RWPE2 (cell line): ENCODE measurements around the gene DYNC1LI2.

Experiments used
- ATAC-seq: fragments of 200-7000 bp; cut with Tn5 transposase; 3 replicates; pipeline ENCODE4 v1.9.1; 2021; ENCODE audit warnings: low read depth
- DNase-seq: peaks from one replicate; pipeline ENCODE4 v3.0.0-alpha.2; 2020; ENCODE audit warnings: low spot score
- H3K27ac ChIP-seq: fragments of 450-650 bp; 2 replicates; pipeline ENCODE4 v1.5.1; 2017; ENCODE audit warnings: mild to moderate bottlenecking; ENCODE audit not compliant: poor library complexity, severe bottlenecking
- H3K27me3 ChIP-seq: fragments of 250-450 bp; sonication (Bioruptor Pico); 2 replicates; pipeline ENCODE4 v1.5.1; 2021; ENCODE audit warnings: mild to moderate bottlenecking, moderate library complexity; ENCODE audit not compliant: insufficient read depth, poor library complexity, severe bottlenecking
- H3K36me3 ChIP-seq: fragments of 250-450 bp; sonication (Bioruptor Pico); 2 replicates; pipeline ENCODE4 v1.5.1; 2020; ENCODE audit warnings: low read depth, mild to moderate bottlenecking, moderate library complexity
- H3K4me1 ChIP-seq: fragments of 250-450 bp; sonication (Bioruptor Pico); 2 replicates; pipeline ENCODE4 v1.5.1; 2021; ENCODE audit warnings: mild to moderate bottlenecking, moderate library complexity; ENCODE audit not compliant: insufficient read depth, poor library complexity, severe bottlenecking
- H3K4me3 ChIP-seq: fragments of 250-450 bp; sonication (Bioruptor Pico); 2 replicates; pipeline ENCODE4 v1.5.1; 2021; ENCODE audit warnings: mild to moderate bottlenecking, moderate library complexity; ENCODE audit not compliant: severe bottlenecking
- H3K9me3 ChIP-seq: fragments of 250-450 bp; sonication (Bioruptor Pico); 2 replicates; pipeline ENCODE4 v1.5.1; 2021; ENCODE audit warnings: mild to moderate bottlenecking, moderate library complexity; ENCODE audit not compliant: severe bottlenecking
- CTCF ChIP-seq: fragments of 450-650 bp; IDR thresholded peaks from one replicate; pipeline ENCODE4 v1.5.1; 2017; ENCODE audit warnings: mild to moderate bottlenecking, moderate library complexity; ENCODE audit not compliant: poor library complexity, severe bottlenecking

The DYNC1LI2 gene

GRCh38 chr16:66751053-66751302, 431 bp downstream of the DYNC1LI2 start:
- Histone ChIP-seq H3K36me3 (peaks cover 41% of the 10 kb centered on the region), H3K27me3 (no peaks in the 10 kb centered on the region), H3K4me1 (peaks cover 15% of the 10 kb centered on the region), H3K4me3 (peak overlapping the region; percentile 99), H3K9me3 (no peaks in the 10 kb centered on the region), H3K27ac (peak overlapping the region; percentile 59)
- DNase-seq (no peak), ATAC-seq (peak; percentile 35)
- TF ChIP-seq CTCF, result no peak

GRCh38 chr16:66750279-66751052, 943 bp downstream of the DYNC1LI2 start:
- no peak for TF ChIP-seq CTCF
- peak; percentile 35; the same call in 2 of the 3 replicates for ATAC-seq

GRCh38 chr16:66746682-66747081, 4.7 kb downstream of the DYNC1LI2 start:
- Histone ChIP-seq H3K27me3 (no peaks in the 10 kb centered on the region), H3K4me1 (peaks cover 21% of the 10 kb centered on the region), H3K9me3 (no peaks in the 10 kb centered on the region), H3K36me3 (peaks cover 84% of the 10 kb centered on the region), H3K27ac (no peak overlapping the region), H3K4me3 (no peak overlapping the region)
- no peak for TF ChIP-seq CTCF
- no peak for DNase-seq
- ATAC-seq, result no peak

More at GRCh38 chr16:66750279-66751052, 943 bp downstream of the DYNC1LI2 start:
- H3K4me1 ChIP-seq, result peaks cover 15% of the 10 kb centered on the region
- no peaks in the 10 kb centered on the region for H3K9me3 ChIP-seq
- H3K4me3 ChIP-seq, result peak overlapping the region; percentile 99
- peaks cover 46% of the 10 kb centered on the region for H3K36me3 ChIP-seq
- DNase-seq, result no peak
- peak overlapping the region; percentile 59 for H3K27ac ChIP-seq
- no peaks in the 10 kb centered on the region for H3K27me3 ChIP-seq

- Histone ChIP-seq H3K27me3 (no peaks in the 10 kb centered on the region), H3K27ac (no peak overlapping the region), H3K4me3 (no peak overlapping the region), H3K36me3 (peaks cover 90% of the 10 kb centered on the region), H3K4me1 (peaks cover 27% of the 10 kb centered on the region), H3K9me3 (no peaks in the 10 kb centered on the region)
- TF ChIP-seq CTCF, result no peak
- ATAC-seq (no peak), DNase-seq (no peak)
Measured at GRCh38 chr16:66746048-66746447, 5.4 kb downstream of the DYNC1LI2 start.
